GM12891 (cell line): ENCODE results near the gene ZGPAT.
A peak's percentile ranks its signal among the peaks of the same experiment; 100 is the strongest.
"Not testable (repeated sequence)": the region's sequence is repeated elsewhere in the genome, so short reads cannot be mapped to it uniquely, and the experiment has no call there.

ENCODE experiments used
- DNase-seq: peaks from one replicate; pipeline ENCODE4 v3.0.0; 2011; ENCODE audit warnings: low spot score; ENCODE audit not compliant: insufficient read length
- FAIRE-seq: peaks from 2 replicates; lab custom pipeline; 2011; peaks lifted over from hg19 to GRCh38; lab: Jason Lieb, UNC
- PAX5 ChIP-seq: IDR thresholded peaks from 2 replicates; pipeline ENCODE4 v1.6.1; 2011; ENCODE audit warnings: low read length, moderate library complexity, mild to moderate bottlenecking; ENCODE audit not compliant: insufficient read depth, severe bottlenecking
- POLR2A ChIP-seq: IDR thresholded peaks from 2 replicates; pipeline ENCODE4 v1.6.1; 2011; ENCODE audit warnings: low read depth, low read length, control low read depth
- POLR2AphosphoS5 ChIP-seq: IDR thresholded peaks from 2 replicates; pipeline ENCODE4 v1.6.1; 2011; ENCODE audit warnings: low read depth, low read length, control low read depth
- POU2F2 ChIP-seq: IDR thresholded peaks from 2 replicates; pipeline ENCODE4 v1.6.1; 2011; ENCODE audit warnings: low read depth, mild to moderate bottlenecking, control low read depth, low read length, moderate library complexity
- SPI1 ChIP-seq: IDR thresholded peaks from 2 replicates; pipeline ENCODE4 v1.6.1; 2011; ENCODE audit warnings: low read depth, low read length, control low read depth
- TAF1 ChIP-seq: IDR thresholded peaks from 2 replicates; pipeline ENCODE4 v1.6.1; 2011; ENCODE audit warnings: low read depth, low read length, control low read depth

The ZGPAT gene

DNA sequence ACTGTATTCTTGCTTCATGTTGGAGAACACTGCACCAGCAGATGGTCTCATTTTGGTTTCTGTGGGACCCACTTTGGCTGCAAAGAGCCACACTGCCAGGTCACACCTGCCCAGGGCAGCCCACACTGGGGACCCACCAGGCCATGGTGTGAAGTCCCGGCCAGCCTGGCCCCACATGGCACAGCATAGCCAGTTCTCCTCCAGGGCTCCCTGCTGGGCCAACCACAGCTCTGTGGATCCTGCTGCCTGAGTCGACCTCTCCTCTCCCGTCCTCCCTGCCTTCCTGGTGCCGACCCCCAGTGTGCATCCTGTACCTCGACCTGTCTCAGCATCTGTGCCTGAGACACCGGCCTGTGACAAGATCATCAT, 3.1 kb upstream of the ZGPAT start:
- FAIRE-seq (no peak), DNase-seq (no peak)
- no peak for TF ChIP-seq POU2F2

- no peak for TF ChIP-seq POLR2AphosphoS5
- no peak for FAIRE-seq
Measured at GRCh38 chr20:63705232-63706026, 2.4 kb upstream of the ZGPAT start.

GRCh38 chr20:63706027-63706695, 1.7 kb upstream of the ZGPAT start:
- FAIRE-seq (no peak), DNase-seq (no peak)
- TF ChIP-seq TAF1 (no peak), POLR2AphosphoS5 (no peak), POLR2A (no peak)

More at GRCh38 chr20:63705232-63706026, 2.4 kb upstream of the ZGPAT start:
- DNase-seq, result no peak

- FAIRE-seq, result peak; percentile 81
- TF ChIP-seq POU2F2, result no peak
- no peak for TF ChIP-seq SPI1
- no peak for TF ChIP-seq PAX5
- TF ChIP-seq POLR2A, result no peak
- DNase-seq, result peak; percentile 68
Measured at GRCh38 chr20:63706852-63707557, 834 bp upstream of the ZGPAT start.

- DNase-seq (no peak), FAIRE-seq (peak; percentile 28)
- no peak for TF ChIP-seq TAF1
- no peak for TF ChIP-seq POU2F2
- no peak for TF ChIP-seq SPI1
- no peak for TF ChIP-seq POLR2A
Measured at GRCh38 chr20:63708301-63709148, 686 bp downstream of the ZGPAT start.

GRCh38 chr20:63709149-63709527, 1.3 kb downstream of the ZGPAT start:
- DNase-seq (no peak), FAIRE-seq (no peak)
- TF ChIP-seq POLR2AphosphoS5 (no peak), POLR2A (no peak), PAX5 (no peak), SPI1 (no peak), TAF1 (no peak), POU2F2 (no peak)

- DNase-seq (no peak), FAIRE-seq (no peak)
Measured at GRCh38 chr20:63711085-63711645, 3.3 kb downstream of the ZGPAT start.

DNA sequence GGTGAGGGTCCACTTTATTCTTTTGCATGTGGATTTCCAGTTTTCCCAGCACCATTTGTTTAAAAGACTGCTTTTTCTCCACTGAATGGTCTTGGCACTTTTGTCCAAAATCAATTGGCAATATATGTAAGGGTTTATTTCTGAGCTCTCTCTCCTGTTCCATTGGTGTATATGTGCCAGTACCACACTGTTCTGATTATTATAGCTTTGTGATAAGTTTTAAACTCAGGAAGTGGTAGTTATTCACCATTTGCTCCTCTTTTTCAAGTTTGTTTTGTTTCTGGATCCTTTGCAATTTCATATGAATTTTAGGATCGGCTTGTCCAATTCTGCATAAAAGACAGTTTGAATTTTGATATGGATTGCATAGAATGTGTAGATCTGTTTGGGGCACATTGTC, 4.4 kb downstream of the ZGPAT start:
- no peak for DNase-seq
- TF ChIP-seq PAX5, result no peak
- TF ChIP-seq POLR2AphosphoS5, result no peak
- TF ChIP-seq POU2F2, result no peak
- TF ChIP-seq POLR2A, result no peak
- TF ChIP-seq TAF1, result no peak
- TF ChIP-seq SPI1, result no peak
- no peak for FAIRE-seq

More at GRCh38 chr20:63711085-63711645, 3.3 kb downstream of the ZGPAT start:
- TF ChIP-seq POU2F2 (no peak), POLR2AphosphoS5 (no peak)

- FAIRE-seq, result no peak
- DNase-seq, result no peak
- TF ChIP-seq POLR2AphosphoS5, result no peak
Measured at GRCh38 chr20:63714858-63715257, 7.0 kb downstream of the ZGPAT start.

DNA sequence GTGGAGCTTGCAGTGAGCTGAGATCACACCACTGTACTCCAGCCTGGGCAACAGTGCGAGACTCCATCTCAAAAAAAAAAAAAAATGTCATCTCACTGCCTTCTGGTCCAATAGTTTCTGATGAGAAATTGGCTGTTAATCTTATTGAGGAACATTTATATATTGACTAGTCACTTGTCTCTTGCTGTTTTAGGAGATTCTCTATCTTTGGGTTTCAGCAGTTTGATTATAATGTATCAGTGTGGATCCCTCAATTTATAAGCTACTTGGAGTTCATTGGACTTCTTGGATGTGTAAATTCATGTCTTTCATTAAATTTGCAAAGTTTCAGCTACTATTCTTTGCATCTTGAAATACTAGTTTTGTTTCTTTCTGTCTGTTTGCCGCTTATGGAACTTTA, 11.2 kb downstream of the ZGPAT start:
- no peak for FAIRE-seq
- no peak for TF ChIP-seq POU2F2
- no peak for TF ChIP-seq POLR2AphosphoS5
- no peak for TF ChIP-seq POLR2A
- TF ChIP-seq SPI1, result no peak
- no peak for TF ChIP-seq TAF1
- no peak for TF ChIP-seq PAX5
- no peak for DNase-seq

DNA sequence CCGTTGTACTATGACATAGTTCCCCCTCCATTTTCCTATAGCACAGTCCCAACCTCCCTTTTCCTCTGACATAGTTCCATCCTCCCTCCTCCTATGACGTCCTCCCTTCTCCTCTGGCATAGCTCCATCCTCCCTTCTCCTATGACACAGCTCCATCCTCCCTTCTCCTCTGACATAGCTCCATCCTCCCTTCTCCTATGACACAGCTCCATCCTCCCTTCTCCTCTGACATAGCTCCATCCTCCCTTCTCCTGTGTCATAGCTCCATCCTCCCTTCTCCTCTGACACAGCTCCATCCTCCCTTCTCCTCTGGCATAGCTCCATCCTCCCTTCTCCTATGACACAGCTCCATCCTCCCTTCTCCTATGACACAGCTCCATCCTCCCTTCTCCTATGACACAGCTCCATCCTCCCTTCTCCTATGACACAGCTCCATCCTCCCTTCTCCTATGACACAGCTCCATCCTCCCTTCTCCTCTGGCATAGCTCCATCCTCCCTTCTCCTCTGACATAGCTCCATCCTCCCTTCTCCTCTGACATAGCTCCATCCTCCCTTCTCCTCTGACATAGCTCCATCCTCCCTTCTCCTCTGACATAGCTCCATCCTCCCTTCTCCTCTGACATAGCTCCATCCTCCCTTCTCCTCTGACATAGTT, 15.3 kb downstream of the ZGPAT start:
- not testable (repeated sequence) for DNase-seq, FAIRE-seq

DNA sequence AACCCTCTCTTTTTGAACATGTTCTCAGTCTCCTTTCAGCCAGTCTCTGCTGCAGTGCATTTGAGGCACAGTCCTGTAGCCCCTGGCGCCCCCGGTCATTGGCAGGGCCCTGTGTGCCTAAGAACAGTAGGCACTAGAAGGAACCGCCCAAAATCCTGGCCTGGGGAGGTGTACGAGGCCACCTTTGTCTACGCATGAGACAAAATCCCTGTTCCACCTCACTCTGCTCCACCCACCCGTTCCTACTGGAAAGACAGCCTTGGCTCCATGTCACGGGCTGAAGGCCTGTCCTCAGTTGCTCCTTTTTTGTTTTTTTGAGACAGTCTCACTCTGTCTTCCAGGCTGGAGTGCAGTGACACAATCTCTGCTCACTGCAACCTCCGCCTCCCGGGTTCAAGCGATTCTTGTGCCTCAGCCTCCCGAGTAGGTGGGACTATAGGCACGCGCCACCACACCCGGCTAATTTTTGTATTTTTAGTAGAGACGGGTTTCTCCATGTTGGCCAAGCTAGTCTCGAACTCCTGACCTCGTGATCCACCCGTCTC, 22.4 kb downstream of the ZGPAT start:
- FAIRE-seq, DNase-seq: not testable (repeated sequence)
